ENCODE results near the gene AK3.
"Not testable (repeated sequence)": the region's sequence is repeated elsewhere in the genome, so short reads cannot be mapped to it uniquely, and the experiment has no call there.

Gene AK3

GRCh38 chr9:4666042-4666699 is 74.8 kb downstream of the AK3 start, which contains the start of gene SPATA6L:
Gene SPATA6L, minus strand, starts transcription at chr9:4666480. Its CDS starts 230 bp downstream, at chr9:4666250.
- no peak for DNase-seq (ENCODE audit: low read depth)

DNA sequence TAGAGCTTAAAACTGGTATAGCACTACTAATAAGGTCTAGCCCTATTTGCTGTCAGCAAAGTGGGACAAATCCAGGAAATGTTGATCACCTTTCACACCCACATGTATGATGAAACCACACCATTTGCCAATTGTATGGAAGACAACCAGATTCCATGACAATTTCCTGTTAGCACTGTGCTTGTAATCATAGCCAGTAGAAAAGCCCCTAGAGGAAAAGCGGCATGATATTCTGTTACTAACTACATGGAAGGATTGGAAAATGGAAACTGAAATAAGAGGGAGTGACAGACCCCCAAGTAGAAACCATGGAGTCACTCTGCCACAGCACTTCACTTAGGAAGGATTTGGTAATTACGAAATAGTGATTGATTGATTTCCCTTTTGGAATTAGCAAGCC is 75.6 kb downstream of the AK3 start:
- no peak for DNase-seq (ENCODE audit: low read depth)

GRCh38 chr9:4663956-4664355 is 77.0 kb downstream of the AK3 start:
- DNase-seq (ENCODE audit: low read depth): no peak

DNA sequence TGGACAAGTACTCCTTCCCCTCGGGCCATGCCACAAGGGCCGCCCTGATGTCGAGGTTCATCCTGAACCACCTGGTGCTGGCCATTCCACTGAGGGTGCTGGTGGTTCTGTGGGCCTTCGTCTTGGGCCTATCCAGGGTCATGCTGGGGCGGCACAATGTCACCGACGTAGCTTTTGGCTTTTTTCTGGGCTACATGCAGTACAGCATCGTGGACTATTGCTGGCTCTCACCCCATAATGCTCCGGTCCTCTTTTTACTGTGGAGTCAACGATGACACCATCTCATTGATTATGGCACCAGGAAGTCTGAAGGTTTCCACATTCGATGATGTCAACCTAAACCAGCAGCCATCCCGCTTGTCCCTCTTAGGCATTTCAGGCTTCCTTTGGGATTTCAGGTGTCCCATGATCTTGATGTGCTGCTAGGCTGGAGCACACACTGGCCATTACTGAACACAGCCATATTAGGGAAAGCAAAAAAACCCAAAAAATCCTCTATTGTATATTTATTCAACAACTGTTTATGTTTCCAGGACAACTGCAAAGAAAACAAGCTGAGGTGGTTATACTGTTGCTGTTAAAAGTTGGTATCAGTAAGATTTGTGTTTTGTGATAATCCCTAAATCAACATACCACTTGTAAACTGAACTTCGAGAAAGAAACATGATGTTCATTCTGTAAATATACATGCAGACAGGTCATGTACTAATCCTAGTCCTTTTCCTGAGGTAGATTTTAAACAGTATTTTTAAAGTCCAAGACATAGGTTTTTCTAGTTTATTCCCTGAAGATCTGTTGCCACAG is 77.8 kb downstream of the AK3 start:
- DNase-seq (ENCODE audit: low read depth): no peak

DNA sequence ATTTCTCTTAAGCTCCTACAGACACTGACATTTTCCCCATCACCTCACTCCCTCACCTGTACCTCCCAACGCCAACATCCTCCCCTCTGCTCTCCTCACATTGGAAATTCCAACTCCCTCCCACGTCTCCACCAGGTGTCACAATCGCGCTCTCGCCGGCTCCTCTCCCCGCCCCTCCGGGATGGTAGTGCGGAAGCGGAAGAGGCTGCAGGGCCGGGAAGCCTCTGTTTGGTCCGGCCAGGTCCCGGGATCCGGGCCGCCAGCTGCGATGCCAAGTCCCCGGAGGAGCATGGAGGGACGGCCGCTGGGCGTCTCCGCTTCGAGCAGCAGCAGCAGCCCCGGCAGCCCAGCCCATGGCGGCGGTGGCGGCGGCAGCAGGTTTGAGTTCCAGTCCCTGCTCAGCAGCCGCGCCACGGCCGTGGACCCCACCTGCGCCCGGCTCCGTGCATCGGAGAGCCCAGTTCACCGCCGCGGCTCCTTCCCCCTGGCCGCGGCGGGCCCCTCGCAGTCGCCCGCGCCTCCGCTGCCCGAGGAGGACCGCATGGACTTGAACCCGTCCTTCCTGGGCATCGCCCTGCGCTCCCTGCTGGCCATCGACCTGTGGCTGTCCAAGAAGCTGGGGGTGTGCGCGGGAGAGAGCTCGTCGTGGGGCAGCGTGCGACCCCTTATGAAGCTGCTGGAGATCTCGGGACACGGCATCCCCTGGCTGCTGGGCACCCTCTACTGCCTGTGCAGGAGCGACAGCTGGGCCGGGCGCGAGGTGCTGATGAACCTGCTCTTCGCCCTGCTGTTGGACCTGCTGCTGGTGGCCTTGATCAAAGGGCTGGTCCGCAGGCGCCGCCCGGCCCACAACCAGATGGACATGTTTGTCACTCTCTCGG is 78.7 kb downstream of the AK3 start, which contains the start of gene PLPP6:
TSS of gene PLPP6 (plus strand) at position 187 of the 881 bp plus-strand sequence. CDS start at position 269, 82 bp downstream.
- peak; percentile 84 for DNase-seq (ENCODE audit: low read depth)

- DNase-seq (ENCODE audit: low read depth): peak; percentile 84
Measured at GRCh38 chr9:4661611-4662010, 79.4 kb downstream of the AK3 start.

DNA sequence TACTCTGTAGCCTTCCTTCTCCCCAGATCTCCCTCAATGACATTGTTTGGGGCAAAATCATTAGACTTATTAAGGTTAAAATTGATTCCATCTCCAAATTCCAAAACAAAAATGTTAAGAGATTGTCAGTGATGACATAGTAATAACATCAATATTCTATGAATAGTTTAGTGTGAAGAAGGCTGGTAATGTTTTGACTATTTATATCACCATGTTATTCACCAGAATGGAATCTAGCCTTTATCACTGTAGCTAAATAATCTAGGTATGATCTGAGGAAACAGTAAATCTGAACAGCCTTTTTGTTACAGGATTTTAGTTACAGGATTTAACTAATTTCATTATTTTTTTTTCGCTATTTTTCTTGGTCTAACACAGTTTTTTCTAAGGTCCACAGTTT is 79.8 kb downstream of the AK3 start:
- DNase-seq (ENCODE audit: low read depth): peak; percentile 60

DNA sequence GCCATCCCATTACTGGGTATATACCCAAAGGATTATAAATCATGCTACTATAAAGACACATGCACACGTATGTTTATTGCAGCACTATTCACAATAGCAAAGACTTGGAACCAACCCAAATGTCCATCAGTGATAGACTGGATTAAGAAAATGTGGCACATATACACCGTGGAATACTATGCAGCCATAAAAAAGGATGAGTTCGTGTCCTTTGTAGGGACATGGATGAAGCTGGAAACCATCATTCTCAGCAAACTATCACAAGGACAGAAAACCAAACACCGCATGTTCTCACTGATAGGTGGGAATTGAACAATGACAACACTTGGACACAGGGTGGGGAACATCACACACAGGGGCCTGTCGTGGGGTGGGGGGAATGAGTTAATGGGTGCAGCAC is 80.3 kb downstream of the AK3 start:
- DNase-seq (ENCODE audit: low read depth): not testable (repeated sequence)

All from amniotic epithelial cell (primary cell).